Coronary artery (tissue), 2 donors: Measurements from ENCODE around the gene CFAP298.
"Not testable (repeated sequence)": the region's sequence is repeated elsewhere in the genome, so short reads cannot be mapped to it uniquely, and the experiment has no call there.

ENCODE experiments used
- DNase-seq: peaks from one replicate; pipeline ENCODE4 v3.0.0-alpha.2; 2017; ENCODE audit warnings: low spot score
- H3K27ac ChIP-seq, 2 donors: fragments of 200-600 bp; sonication (generic); one replicate each; pipeline ENCODE4 v1.5.1; 2016 to 2019
- H3K4me3 ChIP-seq: fragments of 200-600 bp; sonication (generic); 2 replicates; pipeline ENCODE4 v1.5.1; 2016; ENCODE audit warnings: mild to moderate bottlenecking, moderate library complexity
- TF ChIP-seq, protein P1 (sequence below): fragments of 200-600 bp; sonication (generic); IDR thresholded peaks from one replicate; pipeline ENCODE4 v1.5.1; 2019; ENCODE audit warnings: antibody characterized with exemption

The CFAP298 gene, protein sequence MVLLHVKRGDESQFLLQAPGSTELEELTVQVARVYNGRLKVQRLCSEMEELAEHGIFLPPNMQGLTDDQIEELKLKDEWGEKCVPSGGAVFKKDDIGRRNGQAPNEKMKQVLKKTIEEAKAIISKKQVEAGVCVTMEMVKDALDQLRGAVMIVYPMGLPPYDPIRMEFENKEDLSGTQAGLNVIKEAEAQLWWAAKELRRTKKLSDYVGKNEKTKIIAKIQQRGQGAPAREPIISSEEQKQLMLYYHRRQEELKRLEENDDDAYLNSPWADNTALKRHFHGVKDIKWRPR

DNA sequence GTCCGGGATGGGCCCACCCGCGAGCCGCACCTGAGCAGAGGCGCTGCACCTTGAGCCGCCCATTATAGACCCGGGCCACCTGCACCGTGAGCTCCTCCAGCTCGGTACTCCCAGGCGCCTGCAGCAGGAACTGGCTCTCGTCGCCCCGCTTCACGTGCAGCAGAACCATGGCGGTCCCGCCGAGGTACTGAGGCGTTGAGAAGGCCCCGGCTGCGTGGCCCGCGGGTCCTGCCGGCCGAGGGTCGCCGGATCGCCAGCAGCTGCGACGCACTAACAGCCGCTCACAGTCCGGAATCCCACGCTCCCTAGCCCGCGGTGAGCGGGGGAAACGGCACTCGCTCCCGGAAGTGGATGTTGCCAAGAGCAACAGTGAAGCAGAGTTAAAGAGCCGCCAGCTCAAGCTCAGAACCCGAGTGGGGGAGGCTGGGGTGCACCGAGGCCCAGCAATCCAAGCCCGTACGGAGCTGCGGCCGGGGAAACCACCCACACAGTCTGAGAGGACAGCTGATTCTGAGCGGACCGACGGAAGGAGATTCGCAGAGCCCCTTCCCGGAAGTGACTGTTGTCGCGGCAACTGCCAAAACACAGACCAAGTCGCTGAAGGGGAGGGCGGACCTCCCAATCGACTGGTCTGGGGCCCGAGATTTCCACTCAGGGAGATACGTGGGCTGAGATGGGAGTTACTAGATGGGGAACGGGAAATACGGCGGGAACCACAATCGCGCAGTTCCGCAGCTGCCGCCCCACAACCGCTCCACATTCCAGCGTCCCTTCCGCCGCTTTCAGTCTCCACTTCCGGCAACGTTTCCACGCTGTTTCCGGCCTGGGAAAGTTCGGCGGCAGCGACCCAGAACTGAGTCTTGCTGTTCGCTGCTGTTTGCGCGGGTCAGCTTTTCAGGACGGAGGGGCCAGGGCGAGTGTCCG is at the start of gene CFAP298:
TSS of gene CFAP298 (minus strand) at position 303 of the 924 bp plus-strand sequence. CDS start at position 169, 134 bp downstream.
- H3K27ac ChIP-seq = peak within 1 kb of the TSS; percentile 74 to 93
- H3K4me3 ChIP-seq = peak within 1 kb of the TSS; percentile 95
- DNase-seq = peak; percentile 92
- TF ChIP-seq, protein P1, sequence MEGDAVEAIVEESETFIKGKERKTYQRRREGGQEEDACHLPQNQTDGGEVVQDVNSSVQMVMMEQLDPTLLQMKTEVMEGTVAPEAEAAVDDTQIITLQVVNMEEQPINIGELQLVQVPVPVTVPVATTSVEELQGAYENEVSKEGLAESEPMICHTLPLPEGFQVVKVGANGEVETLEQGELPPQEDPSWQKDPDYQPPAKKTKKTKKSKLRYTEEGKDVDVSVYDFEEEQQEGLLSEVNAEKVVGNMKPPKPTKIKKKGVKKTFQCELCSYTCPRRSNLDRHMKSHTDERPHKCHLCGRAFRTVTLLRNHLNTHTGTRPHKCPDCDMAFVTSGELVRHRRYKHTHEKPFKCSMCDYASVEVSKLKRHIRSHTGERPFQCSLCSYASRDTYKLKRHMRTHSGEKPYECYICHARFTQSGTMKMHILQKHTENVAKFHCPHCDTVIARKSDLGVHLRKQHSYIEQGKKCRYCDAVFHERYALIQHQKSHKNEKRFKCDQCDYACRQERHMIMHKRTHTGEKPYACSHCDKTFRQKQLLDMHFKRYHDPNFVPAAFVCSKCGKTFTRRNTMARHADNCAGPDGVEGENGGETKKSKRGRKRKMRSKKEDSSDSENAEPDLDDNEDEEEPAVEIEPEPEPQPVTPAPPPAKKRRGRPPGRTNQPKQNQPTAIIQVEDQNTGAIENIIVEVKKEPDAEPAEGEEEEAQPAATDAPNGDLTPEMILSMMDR = no peak

DNA sequence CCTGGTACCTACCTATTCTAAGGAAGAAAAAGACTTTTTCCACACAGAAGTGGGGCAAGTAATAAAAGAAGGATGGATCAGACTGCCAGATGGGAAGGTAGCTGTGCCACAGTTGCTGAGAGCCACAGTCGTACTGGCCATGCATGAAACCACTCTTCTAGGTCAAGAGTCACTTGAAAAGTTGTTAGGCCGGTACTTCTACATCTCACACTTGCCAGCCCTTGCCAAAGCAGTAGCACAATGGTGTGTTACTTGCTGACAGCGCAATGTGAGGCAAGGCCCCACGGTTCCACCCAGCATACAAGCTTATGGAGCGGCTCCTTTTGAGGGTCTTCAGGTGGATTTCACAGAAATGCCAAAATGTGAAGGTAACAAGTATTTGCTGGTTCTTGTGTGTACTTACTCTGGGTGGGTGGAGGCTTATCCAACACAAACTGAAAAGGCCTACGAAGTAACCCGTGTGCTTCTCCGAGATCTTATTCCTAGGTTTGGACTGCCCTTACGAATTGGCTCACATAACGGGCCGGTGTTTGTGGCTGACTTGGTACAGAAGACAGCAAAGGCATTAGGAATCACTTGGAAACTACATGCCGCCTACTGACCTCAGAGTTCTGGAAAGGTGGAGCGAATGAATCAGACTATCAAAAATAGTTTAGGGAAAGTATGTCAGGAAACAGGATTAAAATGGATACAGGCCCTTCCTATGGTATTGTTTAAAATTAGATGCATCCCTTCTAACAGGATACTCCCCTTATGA is 49.0 kb upstream of the CFAP298 start:
- not testable (repeated sequence) for DNase-seq, H3K27ac ChIP-seq, H3K4me3 ChIP-seq

DNA sequence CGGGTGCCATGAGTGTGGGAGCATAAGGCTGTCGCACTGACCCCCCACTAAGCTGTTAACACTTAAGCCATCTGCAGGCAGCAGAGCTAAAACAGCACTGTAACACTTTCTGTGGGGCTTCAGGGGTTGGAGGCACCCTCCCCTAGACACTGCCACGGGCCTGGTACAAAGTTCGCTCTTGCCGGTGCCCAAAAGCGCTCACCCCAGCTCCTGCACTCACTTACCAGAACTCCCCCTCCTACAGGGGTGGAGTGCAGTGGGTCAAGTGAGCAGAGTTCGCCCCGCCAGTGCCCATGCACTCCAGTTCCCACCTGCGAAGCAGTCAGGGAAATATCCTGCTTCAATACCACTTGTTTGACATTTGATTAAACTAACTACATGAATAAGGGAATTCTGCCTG is 46.3 kb upstream of the CFAP298 start:
- H3K4me3 ChIP-seq = no peak overlapping the region
- DNase-seq = no peak
- TF ChIP-seq, protein P1 = no peak
- no peak overlapping the region for H3K27ac ChIP-seq

DNA sequence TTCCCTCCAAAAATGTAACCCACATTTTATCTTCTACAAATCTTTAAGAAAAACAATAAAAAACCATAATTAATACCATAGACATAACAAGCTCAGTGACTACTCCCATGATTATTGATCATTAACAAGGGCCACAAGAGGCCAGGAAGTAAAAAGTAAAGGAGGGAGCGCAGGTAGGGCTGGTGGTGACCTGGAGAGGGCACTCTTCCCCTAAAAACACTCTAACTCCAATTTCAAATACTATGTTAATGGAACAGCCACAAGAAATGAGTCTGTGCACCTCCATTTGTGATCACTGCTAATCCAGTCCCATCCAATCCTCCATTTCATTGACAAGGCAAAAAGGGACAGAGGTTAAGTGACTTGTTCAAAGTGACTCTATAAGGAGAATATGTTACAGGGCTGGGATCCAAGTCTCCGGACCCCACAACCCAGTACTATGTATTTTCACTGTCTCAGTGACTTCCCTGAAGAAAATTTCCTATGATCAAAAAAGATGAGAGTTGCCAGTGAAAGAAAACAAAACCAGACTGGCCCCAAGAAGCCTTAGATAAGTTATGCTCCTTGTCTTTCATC is 41.2 kb upstream of the CFAP298 start:
- no peak overlapping the region for H3K4me3 ChIP-seq
- H3K27ac ChIP-seq = no peak overlapping the region
- no peak for DNase-seq
- TF ChIP-seq, protein P1 = no peak

DNA sequence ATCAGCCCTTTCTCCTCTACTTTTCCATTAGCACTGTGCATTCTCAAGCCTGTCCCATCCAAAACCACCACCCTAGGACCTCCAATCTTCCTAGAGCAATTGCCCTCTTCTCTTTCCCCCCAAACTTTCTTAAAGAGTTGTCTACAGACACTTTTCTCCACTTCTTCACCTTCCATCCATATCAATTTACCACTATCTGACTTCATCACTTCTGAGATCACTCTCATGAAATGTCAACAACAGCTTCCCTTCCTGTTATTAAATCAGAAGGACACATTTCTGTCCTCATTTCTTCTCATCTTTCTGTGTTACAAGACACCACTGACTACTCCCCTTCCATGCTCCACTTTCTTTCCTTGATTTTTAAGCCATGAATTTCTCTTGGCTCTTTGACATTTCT is 36.0 kb upstream of the CFAP298 start:
- DNase-seq = no peak
- Histone ChIP-seq H3K4me3 (no peak overlapping the region), H3K27ac (no peak overlapping the region)
- TF ChIP-seq, protein P1 = no peak

DNA sequence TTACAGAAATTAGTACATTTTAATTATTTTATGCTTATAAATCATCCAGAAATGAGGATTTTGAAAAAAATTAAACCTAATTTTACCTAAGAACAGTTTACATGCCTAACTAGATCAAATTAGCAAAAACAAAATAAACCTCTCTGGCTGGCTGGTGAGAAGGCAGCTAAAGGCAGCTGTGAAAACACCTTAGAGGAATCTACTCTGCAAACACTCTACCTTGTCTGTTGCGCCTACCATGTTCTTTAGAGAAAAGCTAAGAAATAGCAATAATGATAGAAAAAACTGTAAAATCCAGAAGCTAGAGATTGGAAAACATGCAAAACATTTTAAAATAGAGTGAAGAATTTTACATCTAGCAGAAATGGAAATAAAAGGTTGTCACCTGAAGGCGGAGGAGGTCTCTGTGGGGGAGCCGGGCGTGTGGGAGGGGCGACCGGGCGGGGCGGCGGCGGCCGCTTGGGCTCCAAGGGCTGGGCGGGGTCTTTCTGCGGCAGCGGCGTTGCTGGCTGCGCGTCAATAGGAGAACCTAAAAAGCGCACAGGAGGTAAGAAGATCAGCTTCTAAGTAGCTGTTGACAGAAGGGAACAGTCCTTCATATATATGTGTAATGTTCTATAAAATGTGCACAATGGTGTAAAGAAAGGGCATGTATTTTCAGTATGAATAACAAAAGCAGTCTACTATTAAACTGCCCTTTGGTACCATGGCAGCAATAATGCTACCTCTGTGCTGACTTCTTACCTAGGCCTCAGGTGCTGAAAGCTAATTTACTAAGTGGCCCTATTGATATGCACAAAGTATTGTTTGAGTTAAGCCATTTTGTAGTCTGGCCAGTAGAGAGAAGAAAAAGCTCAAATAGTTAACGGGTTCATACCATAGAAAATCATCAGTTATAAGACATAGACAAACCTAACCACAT is 33.3 kb upstream of the CFAP298 start:
- no peak overlapping the region for H3K27ac ChIP-seq
- DNase-seq = no peak
- H3K4me3 ChIP-seq = no peak overlapping the region
- TF ChIP-seq, protein P1 = no peak
